Activated T-cell treated with anti-CD3 and anti-CD28 coated beads for 1 hour (primary cell): ENCODE results near the gene TMEM179B.
"Not testable (repeated sequence)": the region's sequence is repeated elsewhere in the genome, so short reads cannot be mapped to it uniquely, and the experiment has no call there.

ENCODE experiments used
- DNase-seq: peaks from one replicate; pipeline ENCODE4 v3.0.0-alpha.2; 2020; ENCODE audit warnings: low read depth

The TMEM179B gene, protein sequence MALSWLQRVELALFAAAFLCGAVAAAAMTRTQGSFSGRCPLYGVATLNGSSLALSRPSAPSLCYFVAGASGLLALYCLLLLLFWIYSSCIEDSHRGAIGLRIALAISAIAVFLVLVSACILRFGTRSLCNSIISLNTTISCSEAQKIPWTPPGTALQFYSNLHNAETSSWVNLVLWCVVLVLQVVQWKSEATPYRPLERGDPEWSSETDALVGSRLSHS

DNA sequence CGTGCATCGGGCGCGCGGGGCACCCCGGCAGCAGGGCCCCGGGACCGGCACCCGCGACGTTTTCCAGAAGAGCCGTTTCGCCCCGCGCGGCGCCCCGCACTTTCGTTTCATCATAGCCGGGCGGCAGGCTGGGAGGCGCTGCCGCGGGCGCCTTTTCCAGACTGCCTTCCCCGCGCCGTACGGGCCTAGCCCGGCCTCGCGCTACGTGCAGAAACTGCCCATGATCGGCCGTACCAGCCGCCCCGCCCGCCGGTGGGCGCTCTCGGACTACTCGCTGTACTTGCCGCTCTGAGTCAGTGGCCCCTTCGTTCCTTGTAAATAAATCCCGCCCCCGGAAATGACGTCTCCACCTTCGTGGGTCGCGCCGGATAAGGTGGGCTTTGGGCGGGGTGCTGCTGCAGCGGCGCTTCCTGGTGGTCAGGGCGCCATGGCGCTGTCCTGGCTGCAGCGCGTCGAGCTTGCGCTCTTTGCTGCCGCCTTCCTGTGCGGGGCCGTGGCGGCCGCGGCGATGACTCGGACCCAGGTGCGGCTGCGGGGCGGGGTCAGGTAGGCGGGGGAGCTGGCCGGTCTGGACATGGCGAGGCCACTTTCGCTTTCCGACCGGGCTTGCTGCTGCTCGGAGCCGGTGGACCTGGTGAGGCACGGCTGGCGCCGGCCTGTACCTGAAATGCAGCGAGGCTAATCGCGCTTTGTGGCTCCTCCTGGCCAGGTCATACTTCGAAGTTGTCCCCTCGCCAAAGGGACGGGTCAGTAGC is at the start of gene TMEM179B:
TMEM179B (plus strand) TSS at position 398 of the 755 bp plus-strand sequence; CDS start at position 428, 30 bp downstream.
- peak; percentile 98 for DNase-seq

DNA sequence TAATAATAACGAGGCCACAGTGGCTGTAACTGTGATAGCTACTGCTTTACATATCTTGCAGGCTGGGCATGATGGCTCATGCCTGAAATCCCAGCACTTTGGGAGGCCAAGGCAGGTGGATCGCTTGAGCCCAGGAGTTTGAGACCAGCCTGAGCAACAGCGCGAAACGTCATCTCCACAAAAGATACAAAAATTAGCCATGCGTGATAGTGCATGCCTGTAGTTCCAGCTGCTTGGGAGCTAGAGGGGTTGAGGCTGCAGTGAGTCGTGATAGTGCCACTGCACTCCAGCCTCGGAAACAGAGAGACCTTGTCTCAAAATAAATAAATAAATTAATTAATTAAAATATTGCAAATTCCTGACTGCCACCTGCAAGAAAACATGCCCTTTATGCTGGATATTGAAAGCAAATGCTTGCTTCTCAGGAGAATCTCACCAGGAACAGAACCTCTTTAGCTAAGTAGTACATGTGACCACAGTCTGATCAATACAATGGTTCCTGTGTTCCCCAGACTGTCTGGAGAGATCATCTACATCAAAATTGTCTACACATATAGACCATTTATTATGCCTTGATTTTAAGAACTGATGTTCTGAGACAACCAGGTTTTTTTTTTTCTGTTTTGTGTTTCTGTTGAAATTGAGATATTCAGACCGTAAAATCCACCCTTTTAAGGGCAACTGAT is 39.6 kb upstream of the TMEM179B start:
- no peak for DNase-seq

DNA sequence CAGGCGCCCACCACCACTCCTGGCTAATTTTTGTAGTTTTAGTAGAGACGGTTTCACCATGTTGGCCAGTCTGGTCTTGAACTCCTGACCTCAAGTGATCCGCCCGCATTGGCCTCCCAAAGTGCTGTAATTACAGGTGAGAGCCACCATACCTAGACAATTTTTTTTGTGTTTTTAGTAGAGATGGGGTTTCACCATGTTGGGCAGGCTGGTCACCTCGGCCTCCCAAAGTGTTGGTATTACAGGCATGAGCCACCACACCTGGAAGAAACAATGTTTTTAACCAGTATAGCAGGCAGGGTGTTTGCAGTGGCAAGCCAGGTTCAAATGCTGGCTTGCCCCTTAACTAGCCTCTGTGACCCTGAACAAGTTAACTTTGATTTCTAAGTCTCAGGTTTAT is 37.3 kb upstream of the TMEM179B start:
- DNase-seq, result not testable (repeated sequence)

DNA sequence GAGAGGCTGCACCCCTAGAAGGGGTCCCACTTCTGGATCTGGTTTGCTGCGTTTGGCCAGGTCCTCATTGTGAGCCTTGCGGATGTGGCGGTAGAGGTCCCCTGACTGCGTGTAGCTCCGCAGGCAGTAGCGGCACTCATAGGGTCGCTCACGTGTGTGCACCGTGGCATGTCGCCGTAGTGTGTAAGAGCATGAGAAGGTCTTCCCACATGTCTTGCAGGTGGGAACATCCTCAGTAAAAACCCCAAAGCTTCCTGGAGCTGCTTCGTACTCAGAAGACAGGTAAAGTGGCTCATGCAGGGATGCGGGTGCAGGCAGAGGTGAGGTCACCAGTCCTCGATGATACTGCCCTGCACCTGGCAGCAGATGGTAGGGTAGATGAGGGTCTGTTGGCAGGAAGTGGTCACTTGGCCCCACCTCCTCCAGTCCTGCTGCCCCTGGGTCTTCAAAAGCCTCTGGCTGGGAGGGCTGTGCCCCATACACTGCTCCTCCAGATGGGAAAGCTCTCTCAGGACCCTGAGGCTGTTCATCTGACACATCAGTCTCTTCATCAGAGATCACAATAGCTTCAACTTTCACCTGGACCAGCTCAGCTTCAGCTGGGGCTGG is 34.9 kb upstream of the TMEM179B start:
- DNase-seq, result no peak

DNA sequence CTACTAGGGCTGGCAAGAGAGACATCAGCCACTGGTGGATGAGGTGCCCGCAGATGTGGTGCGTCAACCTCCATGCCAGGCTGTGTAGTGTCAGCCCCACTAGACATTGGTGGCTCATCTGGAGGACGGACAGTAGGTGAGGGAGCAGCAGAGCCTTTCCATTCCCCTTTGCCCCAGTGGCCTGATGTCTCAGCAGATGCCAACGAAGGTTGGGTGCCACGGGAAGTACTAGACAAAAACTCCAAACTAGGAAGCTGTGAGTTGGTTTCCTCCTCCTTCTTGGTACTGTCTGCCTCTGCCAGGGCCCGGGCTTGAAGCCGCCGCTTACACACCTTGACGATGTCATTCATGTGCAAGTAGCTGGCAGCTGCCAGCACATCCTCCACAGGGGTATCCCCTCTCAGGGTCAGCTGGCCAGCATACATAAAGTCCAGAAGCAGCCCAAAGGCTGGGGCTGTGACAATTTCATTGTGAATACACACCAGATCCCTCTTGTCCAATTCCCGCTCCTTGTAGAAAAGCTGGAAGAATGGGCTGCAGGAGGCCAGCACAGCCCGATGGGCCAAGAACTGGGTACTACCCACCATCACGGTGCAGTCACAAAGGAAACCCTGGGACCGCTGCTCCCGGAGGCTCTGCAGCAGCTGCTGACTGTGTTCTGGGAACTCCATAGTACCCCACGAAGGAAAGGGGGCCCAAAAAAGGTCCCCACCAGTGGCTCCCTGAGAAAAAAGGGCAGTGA is 34.0 kb upstream of the TMEM179B start:
- no peak for DNase-seq

DNA sequence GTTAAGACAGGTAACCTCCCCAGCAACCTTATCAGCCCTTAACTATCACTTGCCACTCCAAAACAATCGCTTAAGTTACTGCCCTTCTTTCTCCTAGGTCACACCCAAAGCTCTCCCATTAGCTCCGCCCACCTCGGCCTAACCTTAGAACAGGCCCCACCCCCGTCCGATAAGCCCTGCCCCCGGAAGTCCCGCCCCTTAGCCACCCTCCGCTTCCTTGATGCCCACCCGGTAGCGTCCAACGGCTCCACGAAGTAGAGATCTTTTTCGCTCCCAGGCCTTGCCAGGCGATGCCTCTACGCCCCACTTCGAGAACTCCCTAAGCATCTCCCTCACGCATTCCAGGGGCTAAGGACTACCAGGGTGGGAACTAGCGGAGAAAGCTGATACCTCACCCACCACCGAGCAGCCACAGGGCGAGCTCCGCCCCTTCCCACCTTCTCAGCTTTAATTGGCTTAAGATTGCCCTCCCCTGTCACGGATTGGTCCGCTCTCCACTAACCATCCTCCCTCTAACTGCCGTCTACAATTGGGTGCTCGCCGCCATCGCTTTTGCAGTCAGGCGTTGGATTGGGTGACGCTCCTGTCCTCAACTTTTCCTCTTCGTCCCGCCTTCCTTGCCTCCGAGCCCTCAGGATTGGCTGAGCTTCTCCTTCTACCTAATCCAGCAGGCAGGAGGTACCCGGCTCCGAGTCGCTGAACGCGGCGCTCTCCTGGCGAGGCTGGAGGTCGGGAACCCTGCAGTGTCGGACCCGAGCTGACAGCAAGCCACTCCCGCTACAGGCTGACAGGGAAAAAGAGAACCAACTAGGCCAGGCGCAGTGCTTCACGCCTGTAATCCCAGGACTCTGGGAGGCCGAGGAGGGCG is 33.2 kb upstream of the TMEM179B start, which contains the start of gene ZBTB3:
ZBTB3 (minus strand) TSS at position 425 of the 868 bp plus-strand sequence. CDS start 496 bp downstream, outside the sequence.
- DNase-seq, result peak; percentile 96

DNA sequence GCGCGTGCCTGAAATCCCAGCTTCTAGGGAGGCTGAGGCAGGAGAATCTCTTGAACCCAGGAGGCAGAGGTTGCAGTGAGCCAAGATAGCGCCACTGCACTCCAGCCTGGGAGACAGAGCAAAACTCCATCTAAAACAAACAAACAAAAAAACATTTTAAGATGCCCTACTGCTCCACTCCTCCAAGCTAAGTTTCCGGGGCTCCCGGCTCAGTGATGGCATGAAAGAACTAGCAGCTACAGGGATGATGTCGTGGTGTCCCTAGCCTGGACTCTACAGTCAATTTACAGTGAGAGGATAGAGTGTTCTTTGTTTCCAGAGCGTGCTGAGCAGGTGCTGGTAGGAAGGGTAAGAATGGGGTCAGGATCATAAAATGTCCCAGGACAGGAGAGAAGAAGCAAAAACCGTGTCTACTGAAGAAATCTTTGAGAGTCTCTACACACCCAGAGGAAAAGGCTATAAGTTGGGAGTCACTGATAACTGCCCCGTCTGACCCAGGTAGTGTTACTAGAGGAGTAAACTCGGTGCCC is 32.1 kb upstream of the TMEM179B start:
- no peak for DNase-seq

DNA sequence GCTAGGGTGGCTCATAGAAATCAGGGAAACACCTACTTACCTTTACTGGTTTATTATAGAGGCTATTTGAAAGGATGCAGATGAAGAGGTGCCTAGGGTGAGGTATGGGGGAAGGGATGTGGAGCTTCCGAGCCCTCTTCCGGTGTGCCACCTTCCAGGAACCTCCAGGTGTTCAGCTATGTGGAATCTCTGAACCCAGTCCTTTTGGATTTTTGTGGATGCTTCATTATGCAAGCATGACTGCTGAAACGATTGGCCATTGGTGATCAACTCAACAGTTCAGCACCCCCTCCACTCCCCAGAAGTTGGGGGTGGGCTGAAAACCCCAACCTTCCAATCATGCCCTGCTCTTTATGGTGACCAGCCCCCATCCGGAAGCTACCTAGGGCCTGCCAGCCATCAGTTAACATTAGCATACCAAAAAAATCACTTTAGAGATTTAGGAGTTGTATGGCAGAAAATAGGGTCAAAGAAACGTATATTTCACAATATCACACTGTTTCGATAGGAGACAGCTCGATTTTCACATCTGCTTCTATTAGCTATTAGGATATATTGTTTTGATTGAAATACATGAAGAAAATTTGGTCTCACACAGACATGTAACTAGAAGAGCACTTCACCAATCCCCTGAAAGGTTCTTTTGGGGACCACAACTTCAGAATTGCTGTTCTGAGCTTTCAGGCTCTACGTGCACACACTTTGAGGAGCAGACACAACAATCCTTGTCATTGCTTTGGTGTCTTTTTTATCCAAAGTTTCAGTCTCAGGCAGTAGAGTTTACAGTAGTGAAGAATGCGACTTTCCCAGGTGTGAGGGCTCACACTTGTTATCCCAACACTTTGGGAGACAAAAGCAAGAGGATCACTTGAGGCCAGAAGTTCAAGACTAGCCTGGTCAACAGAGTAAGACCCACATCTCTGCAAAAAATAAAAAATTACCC is 29.1 kb upstream of the TMEM179B start:
- DNase-seq, result no peak

DNA sequence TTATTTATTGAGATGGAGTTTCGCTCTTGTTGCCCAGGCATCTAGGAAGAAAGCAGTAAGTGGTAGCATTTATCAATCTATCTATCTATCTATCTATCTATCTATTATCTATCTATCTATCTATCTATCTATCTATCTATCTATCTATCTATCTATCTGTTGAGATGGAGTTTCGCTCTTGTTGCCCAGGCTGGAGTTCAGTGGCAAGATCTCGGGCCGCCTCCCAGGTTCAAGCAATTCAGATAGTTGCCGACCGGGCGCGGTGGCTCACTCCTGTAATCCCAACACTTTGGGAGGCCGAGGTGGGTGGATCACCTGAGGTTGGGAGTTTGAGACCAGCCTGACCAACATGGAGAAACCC is 26.4 kb upstream of the TMEM179B start:
- not testable (repeated sequence) for DNase-seq

DNA sequence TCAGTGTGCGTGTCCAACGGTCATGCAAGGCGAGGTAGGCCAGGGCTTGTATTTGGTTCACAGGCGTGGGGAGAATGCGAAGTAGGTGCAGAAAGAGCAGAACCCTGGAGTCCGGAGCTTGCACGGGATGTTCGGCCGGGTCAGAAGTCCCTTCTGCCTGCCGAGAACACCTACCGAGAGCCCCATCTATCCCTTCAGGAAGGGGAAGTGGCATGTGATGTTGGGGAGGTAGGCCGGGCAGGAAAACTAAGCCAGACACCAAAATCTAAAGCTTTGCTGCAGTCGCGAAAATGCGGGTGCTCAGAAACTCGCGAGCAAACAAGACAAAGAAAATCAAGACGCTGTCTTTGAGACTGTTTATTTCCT is 16.4 kb upstream of the TMEM179B start:
- no peak for DNase-seq

DNA sequence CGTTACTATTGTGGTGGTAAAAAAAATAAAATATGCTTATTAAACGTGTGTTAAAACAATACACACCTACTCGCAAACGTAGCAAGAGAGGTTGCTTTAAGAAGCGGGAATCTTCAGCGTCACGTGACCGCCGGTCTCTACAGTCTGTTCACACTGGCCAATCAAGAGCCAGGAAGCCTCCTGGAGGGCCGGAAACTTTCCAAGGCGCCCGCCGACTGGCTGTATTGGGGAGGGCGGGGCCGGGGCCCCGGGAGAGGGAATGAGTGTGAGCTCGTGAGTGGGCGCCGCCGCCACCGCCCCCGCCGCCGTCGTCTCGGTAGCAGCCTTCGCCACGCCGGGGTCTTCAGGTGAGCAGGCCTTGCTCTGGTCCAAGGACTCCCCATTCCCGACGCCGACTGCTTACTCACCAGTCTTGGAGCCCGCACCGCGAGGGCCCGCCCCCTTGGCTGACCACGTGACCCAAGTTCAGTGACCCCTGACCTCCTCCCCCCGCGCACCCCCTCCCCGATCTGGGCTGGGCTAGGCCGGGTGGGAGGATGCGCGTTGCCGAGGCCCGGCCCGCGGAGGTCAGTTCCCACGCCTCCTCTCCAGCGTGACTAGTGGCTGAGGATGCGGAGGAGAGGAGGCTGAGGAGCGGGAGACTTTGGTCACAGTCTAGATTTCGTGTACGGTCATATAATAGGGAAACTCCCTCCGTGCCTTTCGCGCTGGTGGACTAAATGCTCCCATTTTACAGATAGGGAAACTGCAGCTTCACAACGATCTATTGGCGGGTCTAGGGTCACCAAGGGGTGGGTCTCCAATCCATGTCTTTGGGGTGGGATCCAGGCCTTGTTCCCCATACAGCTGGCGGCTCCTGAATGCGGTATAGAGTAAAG is 15.8 kb upstream of the TMEM179B start, which contains the start of gene TAF6L:
TAF6L (plus strand) TSS at position 253 of the 878 bp plus-strand sequence. CDS start 4,388 bp downstream, outside the sequence.
- DNase-seq, result peak; percentile 84

DNA sequence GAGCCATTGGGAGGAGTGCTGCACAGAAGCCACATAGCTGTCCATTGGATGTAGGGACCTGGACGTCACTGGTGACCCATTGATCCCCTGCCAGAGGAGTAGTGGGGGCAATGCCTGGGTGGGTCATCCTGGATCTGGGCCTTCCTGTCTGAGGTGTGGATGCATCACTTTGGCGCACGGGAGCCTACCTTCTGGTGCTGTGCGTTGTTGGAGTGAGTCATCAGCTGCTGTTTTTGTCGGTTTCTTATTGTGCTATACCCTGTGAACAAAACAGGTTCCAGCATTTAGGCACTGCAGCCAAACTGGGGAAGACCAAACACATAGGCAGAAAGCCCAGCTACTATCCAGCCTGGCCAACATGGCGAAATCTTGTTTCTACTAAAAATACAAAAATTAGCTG is 12.8 kb upstream of the TMEM179B start:
- no peak for DNase-seq

DNA sequence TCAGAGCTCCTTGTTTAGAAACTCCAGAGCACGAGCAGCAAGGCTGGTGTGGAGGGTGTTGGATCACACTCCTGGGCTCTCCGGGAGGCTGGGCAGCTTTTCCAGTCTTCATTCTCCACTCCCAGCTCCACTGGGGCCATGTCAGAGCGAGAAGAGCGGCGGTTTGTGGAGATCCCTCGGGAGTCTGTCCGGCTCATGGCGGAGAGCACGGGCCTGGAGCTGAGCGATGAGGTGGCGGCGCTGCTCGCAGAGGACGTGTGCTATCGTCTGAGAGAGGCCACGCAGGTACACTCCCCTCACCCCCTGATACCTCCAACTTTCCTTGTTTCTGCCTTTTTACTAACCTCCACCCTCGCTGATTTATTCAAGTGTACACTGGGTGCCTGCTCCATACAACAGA is 11.6 kb upstream of the TMEM179B start:
- DNase-seq, result no peak

DNA sequence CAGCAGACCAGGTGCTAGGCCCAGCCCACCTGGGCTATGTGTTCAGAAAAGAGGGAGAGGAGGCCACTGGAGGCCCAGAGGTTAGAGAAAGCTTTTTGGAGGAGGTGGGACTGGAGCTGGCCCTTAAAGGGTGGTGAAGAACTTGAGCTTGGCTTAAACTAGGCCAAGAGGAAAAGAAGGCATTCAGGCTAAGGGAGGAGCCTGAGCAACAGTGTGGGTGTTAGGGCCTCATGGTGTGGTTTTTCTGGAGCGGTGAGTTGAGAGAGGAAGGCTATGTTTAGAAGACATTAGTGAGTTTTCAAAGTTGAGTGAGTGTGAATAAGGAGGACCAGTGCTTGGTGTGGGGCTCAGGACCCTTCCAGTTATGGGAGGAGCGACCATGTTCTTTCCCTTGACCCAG is 9.8 kb upstream of the TMEM179B start:
- no peak for DNase-seq

DNA sequence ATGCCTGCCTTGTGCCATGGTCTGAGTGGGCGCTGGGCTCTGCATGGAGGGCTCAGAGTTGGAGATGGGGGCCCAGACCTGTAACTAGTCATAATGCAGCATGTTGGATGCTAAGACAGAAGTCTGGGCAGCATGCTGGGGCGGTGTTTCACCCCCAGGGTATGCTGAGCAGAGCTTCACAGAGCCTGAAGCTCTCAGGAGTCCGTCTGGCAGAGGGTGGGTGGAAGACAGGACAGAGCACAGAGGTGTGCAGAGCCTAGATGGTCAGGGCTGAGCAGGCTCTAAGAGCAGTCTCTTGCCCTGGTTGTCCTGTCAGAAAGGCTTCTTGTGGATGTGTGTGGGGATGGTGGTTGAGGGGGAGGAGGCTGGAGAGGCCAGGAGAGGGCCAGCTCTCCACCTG is 8.8 kb upstream of the TMEM179B start:
- no peak for DNase-seq

DNA sequence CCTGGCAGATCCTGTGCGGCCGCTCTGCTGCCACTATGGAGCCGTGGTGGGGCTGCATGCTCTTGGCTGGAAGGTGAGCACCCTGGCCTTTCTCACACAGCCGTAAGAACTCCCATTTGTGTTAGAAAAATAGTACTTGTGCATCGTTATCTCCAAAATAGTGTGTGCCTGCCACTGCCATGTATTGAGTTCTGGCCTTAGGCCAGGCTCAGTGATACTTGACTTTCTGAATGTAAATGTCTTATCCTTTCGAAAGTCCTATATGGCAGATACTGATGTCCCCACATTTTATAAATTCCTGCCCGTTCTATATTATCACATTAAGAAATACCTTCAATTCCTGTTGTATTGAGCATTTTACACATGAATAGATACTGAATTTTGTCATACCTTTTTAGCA is 4.4 kb upstream of the TMEM179B start:
- DNase-seq, result no peak

DNA sequence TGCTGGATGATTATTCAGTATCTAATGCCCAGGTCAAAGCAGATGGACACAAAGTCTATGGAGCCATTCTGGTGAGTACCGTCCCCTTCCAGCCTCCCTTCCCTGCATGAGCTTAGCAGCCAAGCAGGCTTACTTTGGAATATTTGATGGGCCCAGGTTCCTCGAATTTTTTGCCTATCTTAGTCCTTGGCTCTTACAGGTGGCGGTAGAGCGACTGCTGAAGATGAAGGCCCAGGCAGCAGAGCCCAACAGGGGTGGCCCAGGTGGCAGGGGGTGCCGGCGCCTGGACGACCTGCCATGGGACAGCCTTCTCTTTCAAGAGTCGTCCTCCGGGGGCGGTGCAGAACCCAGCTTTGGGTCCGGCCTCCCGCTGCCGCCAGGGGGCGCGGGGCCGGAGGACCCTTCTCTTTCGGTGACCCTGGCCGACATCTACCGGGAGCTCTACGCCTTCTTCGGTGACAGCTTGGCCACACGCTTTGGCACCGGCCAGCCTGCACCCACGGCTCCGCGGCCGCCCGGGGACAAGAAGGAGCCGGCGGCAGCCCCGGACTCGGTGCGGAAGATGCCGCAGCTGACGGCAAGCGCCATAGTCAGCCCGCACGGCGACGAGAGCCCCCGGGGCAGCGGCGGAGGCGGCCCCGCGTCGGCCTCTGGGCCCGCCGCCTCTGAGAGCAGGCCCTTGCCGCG is 741 bp upstream of the TMEM179B start:
- peak; percentile 78 for DNase-seq

DNA sequence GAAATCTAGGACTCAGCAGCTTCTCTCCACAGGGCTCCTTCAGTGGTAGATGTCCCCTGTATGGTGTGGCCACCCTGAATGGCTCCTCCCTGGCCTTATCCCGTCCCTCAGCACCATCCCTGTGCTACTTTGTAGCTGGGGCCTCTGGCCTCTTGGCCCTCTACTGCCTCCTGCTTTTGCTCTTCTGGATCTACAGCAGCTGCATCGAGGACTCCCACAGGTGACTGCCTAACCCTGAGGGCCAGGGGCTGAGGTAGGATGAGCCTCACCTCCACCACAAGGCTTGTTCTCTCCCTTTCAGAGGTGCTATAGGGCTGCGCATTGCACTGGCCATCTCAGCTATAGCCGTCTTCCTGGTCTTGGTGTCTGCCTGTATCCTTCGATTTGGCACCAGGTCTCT is 1.8 kb downstream of the TMEM179B start:
- DNase-seq, result no peak
